ENCODE results near the gene TRPC4AP. TPM values are rescaled to one million over a fixed set of nuclear protein-coding genes. Genes with fewer than 3 reads are reported as not detected.

TRPC4AP gene
- polyA plus RNA-seq, 2 of the 4 experiments (the other 2 are of a cell fraction) = 51.4 to 55.3 TPM

DNA sequence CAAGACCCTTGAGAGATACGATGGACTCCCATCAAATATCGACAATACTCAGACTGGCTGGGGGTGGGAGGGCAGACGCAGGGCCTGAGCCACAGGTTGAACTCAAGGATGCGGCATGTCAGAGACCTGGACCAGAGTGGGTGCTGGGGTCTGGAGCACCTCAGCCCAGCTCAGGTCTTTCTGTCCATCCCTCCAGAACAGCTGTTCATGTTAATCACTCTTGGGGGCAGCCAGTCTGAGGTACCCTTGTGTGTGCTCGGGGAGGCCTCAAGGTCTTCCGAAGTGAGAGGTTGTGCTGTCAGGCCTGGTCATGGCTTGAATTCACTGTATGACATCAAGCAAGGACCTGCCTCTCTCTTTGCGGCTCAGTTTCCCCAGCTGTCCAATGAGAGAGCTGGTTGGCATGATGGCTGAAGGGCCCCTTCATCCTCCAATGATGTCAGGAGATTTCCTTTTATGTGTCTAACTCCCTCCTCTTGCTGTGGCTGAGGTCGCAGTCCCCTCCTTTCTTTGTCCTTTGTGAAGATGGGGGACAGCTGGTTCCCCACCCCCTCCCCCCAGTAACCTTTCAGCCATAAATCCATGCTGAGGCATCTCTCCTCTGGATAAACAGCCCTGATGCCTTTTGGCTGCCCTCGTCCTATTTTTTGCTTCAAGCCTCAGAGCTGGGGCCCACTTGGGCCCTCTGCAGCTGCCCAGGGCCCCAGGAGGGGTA is 121.6 kb downstream of the TRPC4AP start:
- Histone ChIP-seq H3K4me2 (no peak overlapping the region), H3K4me3 (no peak overlapping the region), H3K27ac (no peak overlapping the region), H3K4me1 (no peaks in the 10 kb centered on the region), H3K9me3 (no peaks in the 10 kb centered on the region)
- no peak for ATAC-seq
- no peak for TF ChIP-seq SREBF2 (IDR thresholded peaks at IDR 0.05)
- no peak for TF ChIP-seq MYC (IDR thresholded peaks at IDR 0.05; ENCODE audit: borderline replicate concordance, low read length)
- no peak for TF ChIP-seq CTCF (IDR thresholded peaks at IDR 0.05)
- no peak for TF ChIP-seq EHF (CRISPR knock-in tag; IDR thresholded peaks at IDR 0.05)
- no peak for TF ChIP-seq POLR2A (IDR thresholded peaks at IDR 0.05; ENCODE audit: low read length)
- POLR2A ChIA-PET = interaction anchor here (1.4 kb wide), 1 partner anchor 15 kb away, joined by 3 read pairs; no protein-coding TSS in a partner anchor
- DNase-seq (ENCODE audit: low read depth in 1 of 2, low spot score in 1 of 2) = no peak
- 88% methylated on average over 9 of the region's 9 CpGs for WGBS (ENCODE audit: missing lambda C conversion rate)
- no peak for FAIRE-seq
- CTCF ChIA-PET = interaction anchor here (0.6 to 2.3 kb wide), 6 partner anchors 15 to 478 kb away, joined by 3 to 11 read pairs (median 4); partner anchors contain the start of gene GGT7

- ATAC-seq (no peak), FAIRE-seq (no peak)
- CTCF ChIA-PET = interaction anchor here (0.6 to 1.4 kb wide), 5 partner anchors 14 to 478 kb away, joined by 3 to 5 read pairs (median 4); partner anchors contain the start of gene GGT7
Measured at GRCh38 chr20:34970193-34970840, 122.3 kb downstream of the TRPC4AP start.

More at GRCh38 chr20:34970193-34970840, 122.3 kb downstream of the TRPC4AP start:
- Histone ChIP-seq H3K9me3 (no peaks in the 10 kb centered on the region), H3K4me1 (no peaks in the 10 kb centered on the region), H3K4me3 (no peak overlapping the region), H3K4me2 (no peak overlapping the region), H3K27ac (no peak overlapping the region)
- DNase-seq (ENCODE audit: low read depth in 1 of 2, low spot score in 1 of 2) = no peak
- WGBS (ENCODE audit: missing lambda C conversion rate) = 82% methylated on average over 7 of the region's 7 CpGs
- POLR2A ChIA-PET = interaction anchor here (1.4 kb wide), 1 partner anchor 14 kb away, joined by 3 read pairs; no protein-coding TSS in a partner anchor
- TF ChIP-seq CHD4 (IDR thresholded peaks at IDR 0.05; ENCODE audit: borderline replicate concordance) (no peak), HEYL (CRISPR knock-in tag; IDR thresholded peaks at IDR 0.05) (no peak), JUNB (IDR thresholded peaks at IDR 0.05) (no peak), POLR2AphosphoS2 (conservative IDR thresholded peaks at IDR 0.05; ENCODE audit: low read length) (no peak), FOSB (CRISPR knock-in tag; IDR thresholded peaks at IDR 0.05) (no peak), ELK1 (IDR thresholded peaks at IDR 0.05; ENCODE audit: low read depth, low read length) (no peak), MAX (IDR thresholded peaks at IDR 0.05) (no peak), CTCF (IDR thresholded peaks at IDR 0.05) (no peak), HOXA7 (CRISPR knock-in tag; IDR thresholded peaks at IDR 0.05) (no peak), CEBPB (IDR thresholded peaks at IDR 0.05) (no peak), MAFK (IDR thresholded peaks at IDR 0.05; ENCODE audit: partially characterized antibody) (no peak)
